GM12873 (cell line): ENCODE measurements around the gene AKNA.

Experiments used
- CTCF ChIP-seq: IDR thresholded peaks from 2 replicates; pipeline ENCODE4 v1.5.1; 2012; ENCODE audit warnings: low read depth, mild to moderate bottlenecking, moderate library complexity, low read length, control low read depth; ENCODE audit not compliant: insufficient read depth; ENCODE audit errors: missing control alignments

AKNA gene

GRCh38 chr9:114300846-114301797, 86.7 kb downstream of the AKNA start:
- TF ChIP-seq CTCF: no peak

GRCh38 chr9:114300153-114300845, 87.5 kb downstream of the AKNA start:
- TF ChIP-seq CTCF: no peak

DNA sequence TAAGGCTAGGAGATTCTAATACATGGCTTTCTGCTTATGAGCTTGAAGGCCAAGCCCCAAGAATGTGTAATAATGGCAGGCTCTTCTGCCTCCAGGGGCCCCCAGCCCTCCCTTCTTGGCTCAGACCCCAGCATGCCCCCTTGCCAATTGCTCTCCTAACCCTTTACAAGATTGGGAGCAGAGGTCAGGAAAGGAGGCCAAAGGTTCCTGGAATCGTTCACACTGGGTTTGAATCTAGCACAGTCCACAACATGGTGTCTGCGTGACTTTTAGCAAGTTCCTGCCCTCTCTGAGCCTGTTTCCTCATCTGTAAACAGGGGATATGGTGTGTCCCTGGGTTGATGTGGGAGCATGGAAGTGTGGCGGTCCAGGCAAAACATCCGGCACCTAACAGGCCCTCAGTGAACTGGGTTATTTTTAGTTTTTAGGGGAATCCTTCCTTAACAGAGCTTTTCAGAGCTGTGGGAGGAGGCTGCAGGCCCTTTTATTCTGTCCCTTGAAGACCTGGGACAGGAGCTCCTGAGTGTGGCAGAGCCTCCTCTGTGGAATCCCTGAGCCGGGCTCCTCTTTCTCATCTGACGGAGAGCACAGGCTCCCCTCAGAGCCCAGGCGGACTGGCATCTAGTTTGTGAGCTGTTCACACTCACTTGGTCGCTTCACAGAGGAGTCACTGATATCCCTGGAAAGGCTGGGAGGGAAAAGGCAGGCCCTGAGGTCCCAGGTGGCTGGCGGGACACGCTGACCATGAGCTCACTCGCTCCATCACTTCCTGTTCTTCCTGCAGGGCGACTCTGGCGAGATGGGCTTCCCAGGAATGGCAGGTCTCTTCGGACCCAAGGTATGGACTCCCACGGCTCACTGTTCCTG, 88.3 kb downstream of the AKNA start:
- no peak for TF ChIP-seq CTCF

- no peak for TF ChIP-seq CTCF
Observed at GRCh38 chr9:114296338-114296737, 91.4 kb downstream of the AKNA start.

DNA sequence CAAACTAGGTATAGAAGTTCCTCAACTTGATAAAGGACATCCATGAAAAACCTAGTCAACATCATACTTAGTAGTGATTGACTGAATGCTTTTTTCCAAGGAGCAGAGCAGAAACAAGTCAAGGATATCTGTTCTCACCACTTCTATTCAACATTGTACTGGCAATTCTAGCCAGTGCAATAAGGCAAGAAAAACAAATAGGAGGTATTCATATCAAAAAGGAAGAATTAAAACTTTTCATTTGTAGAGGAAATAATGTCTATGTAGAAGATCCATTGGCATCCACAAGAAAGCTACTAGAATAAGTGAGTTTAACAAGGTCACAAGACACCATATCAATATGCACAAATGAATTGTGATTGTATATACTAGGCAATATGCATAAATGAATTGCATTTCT, 93.1 kb downstream of the AKNA start:
- TF ChIP-seq CTCF: no peak

- no peak for TF ChIP-seq CTCF
Observed at GRCh38 chr9:114291886-114292590, 95.7 kb downstream of the AKNA start.
